T-helper 1 cell treated with Interleukin-12 subunit alpha and Interleukin-12 subunit beta and Interleukin-4 antibody, amounts not matched to agents 30 μg/mL and 1 μg/mL, for 36 hours (primary cell): ENCODE measurements around the gene PADI4.
"Not testable (repeated sequence)": the region's sequence is repeated elsewhere in the genome, so short reads cannot be mapped to it uniquely, and the experiment has no call there.

ENCODE experiments used
- H3K27ac Mint-ChIP-seq: one replicate; pipeline ENCODE4 v1.8.0; 2021; ENCODE audit warnings: mild to moderate bottlenecking, mixed read lengths
- H3K27me3 Mint-ChIP-seq: one replicate; pipeline ENCODE4 v1.8.0; 2021; ENCODE audit warnings: low read depth, mixed read lengths
- H3K36me3 Mint-ChIP-seq: one replicate; pipeline ENCODE4 v1.8.0; 2021; ENCODE audit warnings: low read depth, mixed read lengths
- H3K4me1 Mint-ChIP-seq: one replicate; pipeline ENCODE4 v1.8.0; 2021; ENCODE audit warnings: low read depth, mixed read lengths
- H3K4me3 Mint-ChIP-seq: one replicate; pipeline ENCODE4 v1.8.0; 2021; ENCODE audit warnings: mild to moderate bottlenecking, moderate library complexity, mixed read lengths
- H3K9me3 Mint-ChIP-seq: one replicate; pipeline ENCODE4 v1.8.0; 2021; ENCODE audit warnings: mixed read lengths

Gene PADI4

GRCh38 chr1:17397910-17398695 is 90.1 kb downstream of the PADI4 start:
- no peak overlapping the region for H3K4me3 Mint-ChIP-seq
- H3K4me1 Mint-ChIP-seq: peaks cover 4% of the 10 kb centered on the region
- H3K27me3 Mint-ChIP-seq: peaks cover 1% of the 10 kb centered on the region
- H3K36me3 Mint-ChIP-seq: no peaks in the 10 kb centered on the region
- H3K27ac Mint-ChIP-seq: no peak overlapping the region
- no peaks in the 10 kb centered on the region for H3K9me3 Mint-ChIP-seq

- no peaks in the 10 kb centered on the region for H3K4me1 Mint-ChIP-seq
- no peaks in the 10 kb centered on the region for H3K36me3 Mint-ChIP-seq
- no peaks in the 10 kb centered on the region for H3K27me3 Mint-ChIP-seq
- no peaks in the 10 kb centered on the region for H3K9me3 Mint-ChIP-seq
- no peak overlapping the region for H3K27ac Mint-ChIP-seq
- H3K4me3 Mint-ChIP-seq: no peak overlapping the region
Observed at GRCh38 chr1:17400725-17401341, 92.8 kb downstream of the PADI4 start.

- no peak overlapping the region for H3K27ac Mint-ChIP-seq
- peaks cover 2% of the 10 kb centered on the region for H3K36me3 Mint-ChIP-seq
- H3K4me3 Mint-ChIP-seq: no peak overlapping the region
- H3K27me3 Mint-ChIP-seq: no peaks in the 10 kb centered on the region
- no peaks in the 10 kb centered on the region for H3K4me1 Mint-ChIP-seq
- no peaks in the 10 kb centered on the region for H3K9me3 Mint-ChIP-seq
Observed at GRCh38 chr1:17401841-17402240, 93.8 kb downstream of the PADI4 start.

- Mint-ChIP-seq H3K4me3 (no peak overlapping the region), H3K36me3 (peaks cover 9% of the 10 kb centered on the region), H3K4me1 (no peaks in the 10 kb centered on the region), H3K27me3 (no peaks in the 10 kb centered on the region), H3K9me3 (no peaks in the 10 kb centered on the region), H3K27ac (no peak overlapping the region)
Observed at GRCh38 chr1:17403081-17403480, 95.1 kb downstream of the PADI4 start.

- Mint-ChIP-seq H3K27ac (no peak overlapping the region), H3K9me3 (no peaks in the 10 kb centered on the region), H3K27me3 (no peaks in the 10 kb centered on the region), H3K4me3 (no peak overlapping the region), H3K36me3 (peaks cover 17% of the 10 kb centered on the region), H3K4me1 (no peaks in the 10 kb centered on the region)
Observed at GRCh38 chr1:17404034-17404684, 96.2 kb downstream of the PADI4 start.

GRCh38 chr1:17404820-17405219 is 96.8 kb downstream of the PADI4 start:
- Mint-ChIP-seq H3K4me1 (no peaks in the 10 kb centered on the region), H3K36me3 (peaks cover 21% of the 10 kb centered on the region), H3K9me3 (no peaks in the 10 kb centered on the region), H3K27ac (no peak overlapping the region), H3K27me3 (no peaks in the 10 kb centered on the region), H3K4me3 (no peak overlapping the region)

GRCh38 chr1:17405898-17406759 is 98.1 kb downstream of the PADI4 start:
- H3K27me3 Mint-ChIP-seq: no peaks in the 10 kb centered on the region
- no peaks in the 10 kb centered on the region for H3K4me1 Mint-ChIP-seq
- no peak overlapping the region for H3K4me3 Mint-ChIP-seq
- H3K9me3 Mint-ChIP-seq: no peaks in the 10 kb centered on the region
- H3K27ac Mint-ChIP-seq: no peak overlapping the region
- peaks cover 31% of the 10 kb centered on the region for H3K36me3 Mint-ChIP-seq

- H3K36me3 Mint-ChIP-seq: peaks cover 35% of the 10 kb centered on the region
- not testable (repeated sequence) for H3K4me1 Mint-ChIP-seq, H3K9me3 Mint-ChIP-seq, H3K27ac Mint-ChIP-seq, H3K4me3 Mint-ChIP-seq, H3K27me3 Mint-ChIP-seq
Observed at GRCh38 chr1:17406760-17407475, 98.9 kb downstream of the PADI4 start.

- peaks cover 40% of the 10 kb centered on the region for H3K36me3 Mint-ChIP-seq
- not testable (repeated sequence) for H3K4me3 Mint-ChIP-seq, H3K27me3 Mint-ChIP-seq, H3K4me1 Mint-ChIP-seq, H3K9me3 Mint-ChIP-seq, H3K27ac Mint-ChIP-seq
Observed at GRCh38 chr1:17407786-17408514, 100.0 kb downstream of the PADI4 start.

- Mint-ChIP-seq H3K4me3 (no peak overlapping the region), H3K9me3 (no peaks in the 10 kb centered on the region), H3K27ac (no peak overlapping the region), H3K36me3 (peaks cover 45% of the 10 kb centered on the region), H3K27me3 (no peaks in the 10 kb centered on the region), H3K4me1 (peaks cover 2% of the 10 kb centered on the region)
Observed at GRCh38 chr1:17409391-17409811, 101.4 kb downstream of the PADI4 start.

- H3K4me3 Mint-ChIP-seq: no peak overlapping the region
- no peak overlapping the region for H3K27ac Mint-ChIP-seq
- H3K9me3 Mint-ChIP-seq: no peaks in the 10 kb centered on the region
- H3K27me3 Mint-ChIP-seq: no peaks in the 10 kb centered on the region
- H3K4me1 Mint-ChIP-seq: peaks cover 5% of the 10 kb centered on the region
- peaks cover 58% of the 10 kb centered on the region for H3K36me3 Mint-ChIP-seq
Observed at GRCh38 chr1:17412093-17412870, 104.3 kb downstream of the PADI4 start.
